Activated CD8-positive, alpha-beta memory T cell treated with anti-CD3 and anti-CD28 coated beads for 48 hours (primary cell): ENCODE measurements around the gene CNTN6.

ENCODE experiments used
- DNase-seq, 3 experiments: peaks; one replicate each; pipeline ENCODE4 v3.0.0-alpha.2; 2020; ENCODE audit warnings: low read depth in 2 of 3, low spot score in 2 of 3

Gene CNTN6

DNA sequence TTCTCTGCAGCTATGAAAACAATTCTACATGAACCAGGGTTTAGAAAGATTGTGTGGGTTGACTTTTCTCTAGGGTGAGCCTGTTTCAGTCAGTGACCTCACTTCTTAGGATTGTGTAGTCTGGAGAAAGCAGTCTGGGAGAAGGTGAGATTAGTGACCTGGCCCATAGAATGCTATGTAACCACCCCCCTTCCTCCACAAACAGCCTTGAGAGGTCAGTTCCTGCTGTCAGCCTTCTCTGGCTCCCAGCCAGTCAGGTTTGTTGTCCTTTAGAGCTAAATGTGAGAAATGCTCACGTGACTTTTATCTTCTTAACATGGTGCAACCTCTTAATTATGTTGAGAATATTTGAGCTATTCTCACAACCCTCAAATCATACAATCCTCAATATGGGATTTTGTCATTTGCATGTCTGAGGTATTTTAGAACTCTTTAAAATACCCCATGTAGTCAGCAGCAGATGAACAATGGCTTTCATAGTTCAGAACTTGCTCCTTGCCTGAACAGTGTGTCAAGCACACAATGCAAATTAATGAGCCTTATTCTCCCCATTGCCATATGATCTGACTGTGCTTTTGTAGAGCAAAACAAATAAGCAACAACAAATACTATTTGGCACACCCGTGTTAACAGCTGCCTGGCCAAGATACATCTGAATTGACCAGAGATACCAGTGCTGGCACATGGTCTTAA, 311.6 kb downstream of the CNTN6 start:
- DNase-seq, result no peak

DNA sequence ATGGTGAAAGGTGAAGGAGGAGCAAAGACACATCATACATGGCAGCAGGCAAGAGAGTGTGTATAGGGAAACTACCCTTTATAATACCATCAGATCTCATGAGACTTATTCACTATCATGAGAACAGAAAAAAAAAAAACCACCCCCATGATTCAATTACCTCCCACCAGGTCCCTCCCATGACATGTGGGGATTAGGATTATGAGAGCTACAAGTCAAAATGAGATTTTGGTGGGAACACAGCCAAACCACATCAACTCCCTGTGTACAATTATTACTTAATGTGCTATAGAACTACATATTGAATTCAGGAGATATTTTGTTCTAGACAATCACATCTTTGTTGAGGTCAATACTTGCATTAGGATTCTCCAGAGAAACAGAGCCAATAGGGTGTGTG, 313.4 kb downstream of the CNTN6 start:
- no peak for DNase-seq

GRCh38 chr3:1421577-1421976, 328.8 kb downstream of the CNTN6 start:
- DNase-seq, result no peak

DNA sequence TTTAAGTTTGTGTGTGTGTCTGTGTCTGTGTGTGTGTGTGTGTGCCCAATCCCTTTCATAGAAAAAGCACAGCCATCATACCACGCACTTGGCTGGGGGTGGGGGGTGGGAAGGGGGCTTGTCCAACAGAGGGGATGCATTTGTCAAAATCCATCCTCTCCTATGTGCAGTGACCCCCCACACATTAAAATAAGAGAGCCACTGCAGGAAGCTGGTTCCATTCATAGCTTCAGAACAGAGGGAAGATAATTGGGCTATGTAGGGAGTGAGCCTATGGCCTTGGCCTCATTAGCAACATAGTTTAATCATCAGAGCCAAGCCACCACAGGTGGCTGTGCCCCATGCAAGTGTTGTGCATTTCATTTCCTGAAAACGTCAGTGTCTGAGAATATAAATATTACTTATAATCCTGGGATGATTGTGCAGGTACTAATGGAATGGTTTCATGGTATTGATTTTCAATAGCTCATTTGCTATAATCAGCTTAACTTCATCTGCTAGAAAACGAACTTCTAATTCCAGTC, 330.8 kb downstream of the CNTN6 start:
- no peak for DNase-seq

GRCh38 chr3:1439395-1439794, 346.6 kb downstream of the CNTN6 start:
- DNase-seq, result no peak

DNA sequence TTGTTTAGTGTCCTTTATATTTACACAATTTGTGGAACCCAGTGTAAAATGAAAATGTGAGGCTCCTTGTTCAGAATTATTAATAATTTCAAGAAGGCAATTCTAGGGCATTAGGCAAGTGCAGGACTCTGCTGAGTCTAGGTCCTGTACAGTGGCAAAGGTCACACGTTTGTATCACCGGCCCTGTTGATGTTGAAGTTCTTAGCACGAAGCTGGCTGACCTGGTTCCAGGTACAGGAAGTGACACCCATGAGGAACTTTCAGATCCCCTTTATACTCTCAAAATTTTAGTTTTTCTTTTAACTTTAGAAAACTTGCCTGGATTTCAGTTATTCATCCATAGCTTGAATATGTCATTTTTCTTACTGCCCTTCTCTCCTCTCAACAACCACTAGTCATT, 349.4 kb downstream of the CNTN6 start:
- DNase-seq, result no peak

- no peak for DNase-seq
Measured at GRCh38 chr3:1444195-1444594, 351.4 kb downstream of the CNTN6 start.

DNA sequence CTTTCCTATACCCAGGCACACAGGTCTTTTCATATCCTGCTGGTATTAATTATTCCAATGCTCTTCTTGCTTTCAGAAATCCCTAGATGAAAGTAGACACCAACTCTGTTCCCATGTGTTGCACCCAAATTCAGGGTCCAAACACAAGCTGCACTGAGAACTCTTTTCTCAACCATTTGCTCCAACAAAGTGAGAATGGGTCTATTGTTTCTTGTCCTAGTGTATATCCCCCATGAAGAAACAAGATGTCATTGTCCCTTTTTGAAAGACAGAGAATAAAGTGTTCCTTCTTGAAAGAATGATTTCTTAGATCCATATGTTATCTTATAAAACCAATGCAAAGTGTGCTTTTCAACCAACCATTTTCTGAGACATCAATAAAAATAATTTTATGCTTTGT, 353.7 kb downstream of the CNTN6 start:
- DNase-seq, result no peak

- DNase-seq, result no peak
Measured at GRCh38 chr3:1447452-1447851, 354.6 kb downstream of the CNTN6 start.

GRCh38 chr3:1448443-1448842, 355.6 kb downstream of the CNTN6 start:
- DNase-seq, result no peak
